Dermis blood vessel endothelial cell (primary cell): Measurements from ENCODE around the gene TP53. TPM values are rescaled to one million over a fixed set of nuclear protein-coding genes. Genes with fewer than 3 reads are reported as not detected.

Experiments
- DNase-seq: peaks from one replicate; pipeline ENCODE4 v3.0.0; 2010
- total RNA-seq: library from RNA; depleted of rRNA; stranded (reverse); fragments of >200 nt; gene quantifications from 2 replicates; pipeline ENCODE4 v1.2.3, GENCODE V29; 2014

Gene TP53
- 36.1 and 69.7 TPM in 2 replicates for total RNA-seq

- peak; percentile 93 for DNase-seq
Observed at GRCh38 chr17:7687072-7687907, at the start of gene TP53. TSS of gene TP53 (minus strand) at chr17:7687490. CDS start at chr17:7676594, 10,896 bp downstream.

GRCh38 chr17:7732981-7733539 lies 45.8 kb upstream of the TP53 start:
- DNase-seq: no peak

- DNase-seq: no peak
Observed at GRCh38 chr17:7729816-7730215, 42.5 kb upstream of the TP53 start.

- DNase-seq: no peak
Observed at GRCh38 chr17:7727886-7728285, 40.6 kb upstream of the TP53 start.

GRCh38 chr17:7721612-7722011 lies 34.3 kb upstream of the TP53 start:
- no peak for DNase-seq

GRCh38 chr17:7720125-7720524 lies 32.8 kb upstream of the TP53 start:
- DNase-seq: no peak

- DNase-seq: no peak
Observed at GRCh38 chr17:7719661-7720060, 32.4 kb upstream of the TP53 start.

GRCh38 chr17:7717756-7718350 lies 30.6 kb upstream of the TP53 start:
- no peak for DNase-seq

- peak; percentile 93 for DNase-seq
Observed at GRCh38 chr17:7716901-7717755, 29.8 kb upstream of the TP53 start, which contains the start of gene DNAH2. TSS of gene DNAH2 (plus strand) at chr17:7717744. CDS start at chr17:7719735, 1,991 bp downstream.

- DNase-seq: no peak
Observed at GRCh38 chr17:7715936-7716886, 28.9 kb upstream of the TP53 start.

- no peak for DNase-seq
Observed at GRCh38 chr17:7714721-7715594, 27.7 kb upstream of the TP53 start.

GRCh38 chr17:7713782-7714181 lies 26.5 kb upstream of the TP53 start:
- no peak for DNase-seq

GRCh38 chr17:7712111-7712771 lies 25.0 kb upstream of the TP53 start:
- DNase-seq: no peak

GRCh38 chr17:7711051-7711755 lies 23.9 kb upstream of the TP53 start:
- no peak for DNase-seq

GRCh38 chr17:7710301-7710700 lies 23.0 kb upstream of the TP53 start:
- DNase-seq: no peak

- DNase-seq: no peak
Observed at GRCh38 chr17:7709031-7709430, 21.7 kb upstream of the TP53 start.

- no peak for DNase-seq
Observed at GRCh38 chr17:7707858-7708750, 20.8 kb upstream of the TP53 start.

- no peak for DNase-seq
Observed at GRCh38 chr17:7707446-7707845, 20.2 kb upstream of the TP53 start.
